WTC11 (cell line): ENCODE data around the gene NADK2.

ENCODE experiments used
- ARID4B ChIP-seq: sonication (generic); formaldehyde crosslinking; IDR thresholded peaks from 2 replicates; pipeline ENCODE4 v1.8.0; 2023; ENCODE audit warnings: missing genetic modification reagents, mild to moderate bottlenecking, borderline replicate concordance
- ATF2 ChIP-seq: sonication (generic); formaldehyde crosslinking; IDR thresholded peaks from 2 replicates; pipeline ENCODE4 v1.8.1; 2022; ENCODE audit warnings: low read depth, missing genetic modification reagents, borderline replicate concordance
- CBFB ChIP-seq: sonication (generic); formaldehyde crosslinking; IDR thresholded peaks from 2 replicates; pipeline ENCODE4 v1.8.1; 2022; ENCODE audit warnings: mild to moderate bottlenecking, low read depth, missing genetic modification reagents
- E2F4 ChIP-seq: sonication (generic); formaldehyde crosslinking; IDR thresholded peaks from 2 replicates; pipeline ENCODE4 v1.8.1; 2022; ENCODE audit warnings: low read depth, mild to moderate bottlenecking, moderate library complexity, missing genetic modification reagents, borderline replicate concordance
- ELF4 ChIP-seq: sonication (generic); formaldehyde crosslinking; IDR thresholded peaks from 2 replicates; pipeline ENCODE4 v1.8.1; 2022; ENCODE audit warnings: low read depth, mild to moderate bottlenecking, moderate library complexity, missing genetic modification reagents
- FOXK1 ChIP-seq: sonication (generic); formaldehyde crosslinking; IDR thresholded peaks from 2 replicates; pipeline ENCODE4 v1.8.0; 2022; ENCODE audit warnings: mild to moderate bottlenecking, moderate library complexity, missing genetic modification reagents
- GABPB1 ChIP-seq: sonication (generic); formaldehyde crosslinking; IDR thresholded peaks from 2 replicates; pipeline ENCODE4 v1.8.1; 2023; ENCODE audit warnings: mild to moderate bottlenecking, missing genetic modification reagents
- TEAD4 ChIP-seq: sonication (generic); formaldehyde crosslinking; IDR thresholded peaks from 2 replicates; pipeline ENCODE4 v1.8.0; 2022; ENCODE audit warnings: mild to moderate bottlenecking, missing genetic modification reagents
- USF1 ChIP-seq: sonication (generic); formaldehyde crosslinking; IDR thresholded peaks from 2 replicates; pipeline ENCODE4 v1.8.0; 2022; ENCODE audit warnings: mild to moderate bottlenecking, missing genetic modification reagents
- ZNF317 ChIP-seq: sonication (generic); formaldehyde crosslinking; IDR thresholded peaks from 2 replicates; pipeline ENCODE4 v1.8.1; 2023; ENCODE audit warnings: low read depth, mild to moderate bottlenecking, moderate library complexity, missing genetic modification reagents, borderline replicate concordance
- ZNF512 ChIP-seq: sonication (generic); formaldehyde crosslinking; IDR thresholded peaks from 2 replicates; pipeline ENCODE4 v1.8.1; 2022; ENCODE audit warnings: missing genetic modification reagents, borderline replicate concordance
- TF ChIP-seq, protein P1 (sequence below): fragments of 200-600 bp; IDR thresholded peaks from 2 replicates; pipeline ENCODE4 v1.8.0; 2022; ENCODE audit warnings: antibody characterized with exemption
- TF ChIP-seq, protein P2 (sequence below): fragments of 250-450 bp; sonication (Bioruptor Pico); IDR thresholded peaks from 2 replicates; pipeline ENCODE4 v1.9.0; 2021; ENCODE audit warnings: mild to moderate bottlenecking, borderline replicate concordance
- TF ChIP-seq, protein P3 (sequence below): sonication (generic); formaldehyde crosslinking; IDR thresholded peaks from 2 replicates; pipeline ENCODE4 v1.8.1; 2023; ENCODE audit warnings: mild to moderate bottlenecking, missing genetic modification reagents, moderate library complexity

GRCh38 chr5:36156619-36157018 lies 85.1 kb downstream of the NADK2 start:
- TF ChIP-seq USF1 (CRISPR knock-in tag): no peak
- TF ChIP-seq, protein P1, sequence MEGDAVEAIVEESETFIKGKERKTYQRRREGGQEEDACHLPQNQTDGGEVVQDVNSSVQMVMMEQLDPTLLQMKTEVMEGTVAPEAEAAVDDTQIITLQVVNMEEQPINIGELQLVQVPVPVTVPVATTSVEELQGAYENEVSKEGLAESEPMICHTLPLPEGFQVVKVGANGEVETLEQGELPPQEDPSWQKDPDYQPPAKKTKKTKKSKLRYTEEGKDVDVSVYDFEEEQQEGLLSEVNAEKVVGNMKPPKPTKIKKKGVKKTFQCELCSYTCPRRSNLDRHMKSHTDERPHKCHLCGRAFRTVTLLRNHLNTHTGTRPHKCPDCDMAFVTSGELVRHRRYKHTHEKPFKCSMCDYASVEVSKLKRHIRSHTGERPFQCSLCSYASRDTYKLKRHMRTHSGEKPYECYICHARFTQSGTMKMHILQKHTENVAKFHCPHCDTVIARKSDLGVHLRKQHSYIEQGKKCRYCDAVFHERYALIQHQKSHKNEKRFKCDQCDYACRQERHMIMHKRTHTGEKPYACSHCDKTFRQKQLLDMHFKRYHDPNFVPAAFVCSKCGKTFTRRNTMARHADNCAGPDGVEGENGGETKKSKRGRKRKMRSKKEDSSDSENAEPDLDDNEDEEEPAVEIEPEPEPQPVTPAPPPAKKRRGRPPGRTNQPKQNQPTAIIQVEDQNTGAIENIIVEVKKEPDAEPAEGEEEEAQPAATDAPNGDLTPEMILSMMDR: no peak
- TF ChIP-seq GABPB1 (CRISPR knock-in tag): no peak
- TF ChIP-seq, protein P2, sequence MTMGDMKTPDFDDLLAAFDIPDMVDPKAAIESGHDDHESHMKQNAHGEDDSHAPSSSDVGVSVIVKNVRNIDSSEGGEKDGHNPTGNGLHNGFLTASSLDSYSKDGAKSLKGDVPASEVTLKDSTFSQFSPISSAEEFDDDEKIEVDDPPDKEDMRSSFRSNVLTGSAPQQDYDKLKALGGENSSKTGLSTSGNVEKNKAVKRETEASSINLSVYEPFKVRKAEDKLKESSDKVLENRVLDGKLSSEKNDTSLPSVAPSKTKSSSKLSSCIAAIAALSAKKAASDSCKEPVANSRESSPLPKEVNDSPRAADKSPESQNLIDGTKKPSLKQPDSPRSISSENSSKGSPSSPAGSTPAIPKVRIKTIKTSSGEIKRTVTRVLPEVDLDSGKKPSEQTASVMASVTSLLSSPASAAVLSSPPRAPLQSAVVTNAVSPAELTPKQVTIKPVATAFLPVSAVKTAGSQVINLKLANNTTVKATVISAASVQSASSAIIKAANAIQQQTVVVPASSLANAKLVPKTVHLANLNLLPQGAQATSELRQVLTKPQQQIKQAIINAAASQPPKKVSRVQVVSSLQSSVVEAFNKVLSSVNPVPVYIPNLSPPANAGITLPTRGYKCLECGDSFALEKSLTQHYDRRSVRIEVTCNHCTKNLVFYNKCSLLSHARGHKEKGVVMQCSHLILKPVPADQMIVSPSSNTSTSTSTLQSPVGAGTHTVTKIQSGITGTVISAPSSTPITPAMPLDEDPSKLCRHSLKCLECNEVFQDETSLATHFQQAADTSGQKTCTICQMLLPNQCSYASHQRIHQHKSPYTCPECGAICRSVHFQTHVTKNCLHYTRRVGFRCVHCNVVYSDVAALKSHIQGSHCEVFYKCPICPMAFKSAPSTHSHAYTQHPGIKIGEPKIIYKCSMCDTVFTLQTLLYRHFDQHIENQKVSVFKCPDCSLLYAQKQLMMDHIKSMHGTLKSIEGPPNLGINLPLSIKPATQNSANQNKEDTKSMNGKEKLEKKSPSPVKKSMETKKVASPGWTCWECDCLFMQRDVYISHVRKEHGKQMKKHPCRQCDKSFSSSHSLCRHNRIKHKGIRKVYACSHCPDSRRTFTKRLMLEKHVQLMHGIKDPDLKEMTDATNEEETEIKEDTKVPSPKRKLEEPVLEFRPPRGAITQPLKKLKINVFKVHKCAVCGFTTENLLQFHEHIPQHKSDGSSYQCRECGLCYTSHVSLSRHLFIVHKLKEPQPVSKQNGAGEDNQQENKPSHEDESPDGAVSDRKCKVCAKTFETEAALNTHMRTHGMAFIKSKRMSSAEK: no peak
- TF ChIP-seq TEAD4 (CRISPR knock-in tag): no peak
- no peak for TF ChIP-seq ZNF317 (CRISPR knock-in tag)
- no peak for TF ChIP-seq ATF2 (CRISPR knock-in tag)
- TF ChIP-seq FOXK1 (CRISPR knock-in tag): no peak
- TF ChIP-seq E2F4 (CRISPR knock-in tag): no peak
- no peak for TF ChIP-seq ARID4B (CRISPR knock-in tag)
- no peak for TF ChIP-seq CBFB (CRISPR knock-in tag)
- no peak for TF ChIP-seq ZNF512
- no peak for TF ChIP-seq ELF4
- TF ChIP-seq, protein P3, sequence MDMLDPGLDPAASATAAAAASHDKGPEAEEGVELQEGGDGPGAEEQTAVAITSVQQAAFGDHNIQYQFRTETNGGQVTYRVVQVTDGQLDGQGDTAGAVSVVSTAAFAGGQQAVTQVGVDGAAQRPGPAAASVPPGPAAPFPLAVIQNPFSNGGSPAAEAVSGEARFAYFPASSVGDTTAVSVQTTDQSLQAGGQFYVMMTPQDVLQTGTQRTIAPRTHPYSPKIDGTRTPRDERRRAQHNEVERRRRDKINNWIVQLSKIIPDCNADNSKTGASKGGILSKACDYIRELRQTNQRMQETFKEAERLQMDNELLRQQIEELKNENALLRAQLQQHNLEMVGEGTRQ (CRISPR knock-in tag): no peak
